ENCODE results near the gene PCF11.

GRCh38 chr11:83223457-83223856, 66.5 kb downstream of the PCF11 start:
- TF ChIP-seq POLR2AphosphoS5 (IDR thresholded peaks at IDR 0.05) = no peak
- TF ChIP-seq CTCF (IDR thresholded peaks at IDR 0.05) = no peak

Data from upper lobe of left lung (tissue), 4 donors.